Measurements from ENCODE around the gene TPM2. TPM values are rescaled to one million over a fixed set of nuclear protein-coding genes. Genes with fewer than 3 reads are reported as not detected.

Gene TPM2
- total and polyA plus RNA-seq, 9 of the 15 experiments (the other 6 are each of a cell fraction or from before 2014, with no cell fraction given) = 0.28 to 16.1 (median 4.5) TPM

GRCh38 chr9:35664531-35665470, 24.9 kb downstream of the TPM2 start, which contains the start of gene ARHGEF39 (continued):
- TF ChIP-seq RBBP5 (IDR thresholded peaks at IDR 0.05; ENCODE audit: borderline replicate concordance, insufficient read depth, low read length, poor library complexity, severe bottlenecking) (peak; percentile 65), ZNF512 (tag; IDR thresholded peaks at IDR 0.05) (no peak), ZNF134 (CRISPR knock-in tag; conservative IDR thresholded peaks at IDR 0.05) (no peak), MTA3 (IDR thresholded peaks at IDR 0.05; ENCODE audit: borderline replicate concordance) (0 out of 2 replicates have a peak, but pooled peaks have one; percentile 77), ZFP91 (CRISPR knock-in tag; IDR thresholded peaks at IDR 0.05) (no peak), JUND (IDR thresholded peaks at IDR 0.05; ENCODE audit: borderline replicate concordance, low read depth, low read length) (no peak), JUND (tag; IDR thresholded peaks at IDR 0.05; ENCODE audit: borderline replicate concordance, low read depth, low read length) (no peak), MBD1 (CRISPR knock-in tag; IDR thresholded peaks at IDR 0.05) (no peak), HBP1 (CRISPR knock-in tag; IDR thresholded peaks at IDR 0.05) (no peak), ZKSCAN3 (CRISPR knock-in tag; IDR thresholded peaks at IDR 0.05) (no peak), YY1 (IDR thresholded peaks at IDR 0.05; ENCODE audit: borderline replicate concordance in 1 of 3, control insufficient read depth in 1 of 3, extremely low read depth in 1 of 3, insufficient read depth in 3 of 3, insufficient read length in 1 of 3, insufficient replicate concordance in 2 of 3, low read depth in 1 of 3, low read length in 2 of 3) (peak in 2 of 3 experiments; percentile 25 to 48), TSC22D4 (tag; IDR thresholded peaks at IDR 0.05) (no peak), TGIF2 (CRISPR knock-in tag; IDR thresholded peaks at IDR 0.05) (no peak), NUFIP1 (IDR thresholded peaks at IDR 0.05; ENCODE audit: partially characterized antibody) (no peak), XRCC3 (IDR thresholded peaks at IDR 0.05) (no peak), ZNF699 (CRISPR knock-in tag; IDR thresholded peaks at IDR 0.05; ENCODE audit: insufficient replicate concordance) (no peak), ARNT (IDR thresholded peaks at IDR 0.05) (no peak), BRD9 (IDR thresholded peaks at IDR 0.05; ENCODE audit: low read depth, partially characterized antibody) (no peak), MLX (CRISPR knock-in tag; conservative IDR thresholded peaks at IDR 0.05) (no peak)
